Right lobe of liver (tissue), 6 donors: ENCODE data around the gene HSD11B1L. TPM values are rescaled to one million over a fixed set of nuclear protein-coding genes. Genes with fewer than 3 reads are reported as not detected.
A peak's percentile ranks its signal among the peaks of the same experiment; 100 is the strongest.

Experiments used
- ATAC-seq, 4 donors: fragments of 200-7000 bp; cut with Tn5 transposase; one replicate each; pipeline ENCODE4 v1.9.1; 2020; ENCODE audit warnings: mild to moderate bottlenecking in 4 of 4, moderate library complexity in 4 of 4
- DNase-seq, 3 donors: peaks; one replicate each; pipeline ENCODE4 v3.0.0-alpha.2; 2020
- H3K27ac ChIP-seq, 3 donors: fragments of 200-600 bp; one replicate each; pipeline ENCODE4 v1.8.0; 2022
- H3K27me3 ChIP-seq, 2 donors: fragments of 200-600 bp; one replicate each; pipeline ENCODE4 v1.8.0; 2022
- H3K36me3 ChIP-seq, 4 donors: fragments of 200-600 bp; sonication (generic) in 1 of 4; one replicate each; pipeline versions ENCODE4 v1.5.1 to v1.8.0; 2017 to 2022; ENCODE audit warnings: control low read depth in 1 of 4
- H3K4me1 ChIP-seq, 4 donors: fragments of 200-600 bp; sonication (generic) in 1 of 4; one replicate each; pipeline versions ENCODE4 v1.5.1 to v1.8.0; 2017 to 2022; ENCODE audit warnings: control low read depth in 1 of 4
- H3K4me3 ChIP-seq, 3 donors: fragments of 200-600 bp; one replicate each; pipeline ENCODE4 v1.8.0; 2022
- H3K9me3 ChIP-seq, 4 donors: fragments of 200-600 bp; sonication (generic) in 1 of 4; one replicate each; pipeline versions ENCODE4 v1.5.1 to v1.8.0; 2017 to 2022; ENCODE audit warnings: control low read depth in 1 of 4
- CTCF ChIP-seq, 4 donors: fragments of 200-600 bp in 3 of 4; fragments of 450-650 bp in 1 of 4; IDR thresholded peaks; one replicate each; pipeline versions ENCODE4 v1.5.1 to v1.8.0; 2016 to 2022; ENCODE audit warnings: antibody characterized with exemption in 4 of 4, mild to moderate bottlenecking in 2 of 4
- POLR2A ChIP-seq: fragments of 450-650 bp; IDR thresholded peaks from one replicate; pipeline ENCODE4 v1.6.1; 2017; ENCODE audit warnings: antibody characterized with exemption, mild to moderate bottlenecking
- WGBS: methylation state at CpG from one replicate; pipeline ENCODE4 v1.1.6; 2018; ENCODE audit warnings: low coverage, low lambda C conversion rate; ENCODE audit not compliant: insufficient coverage; ENCODE audit errors: missing lambda C conversion rate; 5-methylcytosine and 5-hydroxymethylcytosine counted together
- intact Hi-C, 2 donors: fragments of 100-400 bp; cut with DNase I; formaldehyde crosslinking; loops; one replicate each; pipeline versions ENCODE4 v1.11.2 to v1.14.1; 2022
- long read RNA-seq: library from polyadenylated mRNA; unstranded; transcript quantifications from one replicate; pipeline ENCODE4 v2.0.0, GENCODE V29; 2019
- total RNA-seq, 6 experiments: library from RNA; depleted of rRNA in 2 of 6; stranded (reverse); fragments of >200 nt in 2 of 6; fragmentation: NEBNext Ultra II Directional in 3 of 6; extraction: Animal tissue kit (Norgen Biotek cat#: 25700) in 3 of 6; gene quantifications; one replicate each; pipeline versions ENCODE4 v1.1.0 to v1.2.4, GENCODE V29; 2016 to 2023
- donor health status: DM: no; HTN: yes; CAD: no.
- donor health status: DM: no; HTN: no; CAD: no.
- donor health status: DM: no; HTN: no; CAD: no.
- donor health status: DM: no; HTN: yes; CAD: no.
- donor health status: DM: no; HTN: yes; CAD: no.

HSD11B1L gene, protein sequence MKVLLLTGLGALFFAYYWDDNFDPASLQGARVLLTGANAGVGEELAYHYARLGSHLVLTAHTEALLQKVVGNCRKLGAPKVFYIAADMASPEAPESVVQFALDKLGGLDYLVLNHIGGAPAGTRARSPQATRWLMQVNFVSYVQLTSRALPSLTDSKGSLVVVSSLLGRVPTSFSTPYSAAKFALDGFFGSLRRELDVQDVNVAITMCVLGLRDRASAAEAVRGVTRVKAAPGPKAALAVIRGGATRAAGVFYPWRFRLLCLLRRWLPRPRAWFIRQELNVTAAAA
- 10 to 100 TPM in 1 of 6 experiments, 1 to 10 TPM in 5; 1.6 to 10.3 (median 4.0) TPM for total RNA-seq
- long read RNA-seq: 0 reads

DNA sequence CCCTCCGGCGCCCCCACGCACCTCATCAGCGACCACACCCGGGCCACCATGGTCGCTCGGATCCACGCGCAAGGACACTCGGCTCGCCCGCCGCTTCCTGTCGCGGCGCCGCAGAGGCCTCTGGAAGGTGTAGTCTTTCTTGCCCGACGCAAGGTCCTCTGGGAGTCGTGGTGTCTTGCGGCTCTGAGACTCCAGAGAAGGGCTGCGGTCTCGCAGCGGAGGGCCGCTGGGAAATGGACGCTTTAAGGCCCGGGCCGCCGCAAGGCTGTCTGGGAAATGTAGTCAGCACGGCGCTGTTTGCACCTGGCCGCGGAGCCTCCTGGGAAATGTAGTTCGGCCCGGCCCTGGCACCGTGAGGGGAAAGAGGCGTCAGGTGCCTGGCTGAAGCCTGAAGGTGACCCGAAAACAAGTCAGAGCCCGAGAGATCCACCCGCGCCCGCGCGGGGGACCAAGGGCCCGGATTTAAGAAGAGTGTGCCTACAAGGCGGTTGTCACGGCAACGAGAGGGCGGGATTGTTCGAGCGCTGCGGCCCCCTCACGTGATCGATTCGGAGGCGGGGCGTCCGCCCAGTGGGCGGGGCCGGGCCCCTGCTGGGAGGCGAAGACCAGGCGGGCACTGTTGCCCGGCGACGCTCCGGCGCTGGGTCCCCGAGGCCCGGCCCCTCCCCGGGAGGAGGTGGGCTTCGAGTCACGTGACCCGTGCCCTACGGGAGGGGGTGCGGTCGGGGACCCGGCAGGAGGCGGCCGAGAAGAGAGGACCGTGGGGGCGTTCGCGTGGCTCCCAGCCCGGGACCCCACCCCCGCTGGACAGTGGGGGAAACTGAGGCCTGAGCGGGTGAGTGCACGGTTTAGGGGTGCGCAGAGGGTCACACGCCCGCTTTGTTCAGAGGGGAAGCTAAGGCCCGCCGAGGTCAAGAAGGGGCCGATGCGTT, at the start of gene HSD11B1L, which contains the start of gene MICOS13:
Gene HSD11B1L (plus strand): TSS at position 591 of the 932 bp plus-strand sequence. CDS start 3,806 bp downstream, outside the sequence.
Gene MICOS13 (minus strand): TSS at position 80 of the 932 bp plus-strand sequence. CDS start 30 bp downstream, at position 50.
- WGBS: 0% methylated on average over 17 of the region's 94 CpGs
- intact Hi-C loops: no loop called here
- Histone ChIP-seq H3K9me3 (no peaks in the 10 kb centered on the region), H3K4me1 (peaks cover 0 to 6% (median 0%) of the 10 kb centered on the region in 4 donors), H3K36me3 (no peaks in the 10 kb centered on the region), H3K4me3 (peak within 1 kb of the TSS; percentile 62 to 97 (median 95)), H3K27ac (peak within 1 kb of the TSS; percentile 82 to 83 (median 82)), H3K27me3 (no peaks in the 10 kb centered on the region)
- peak; percentile 90 to 95 (median 92) for ATAC-seq
- DNase-seq: peak; percentile 98 to 99 (median 99)
- no peak for TF ChIP-seq POLR2A
- no peak for TF ChIP-seq CTCF (IDR thresholded peaks at IDR 0.05)

GRCh38 chr19:5631567-5632240, 49.1 kb upstream of the HSD11B1L start:
- peak overlapping the region in 2 of 3 donors; percentile 20 to 43 for H3K27ac ChIP-seq
- peaks cover 0 to 26% (median 10%) of the 10 kb centered on the region in 4 donors for H3K36me3 ChIP-seq
- H3K4me3 ChIP-seq: no peak overlapping the region
- H3K4me1 ChIP-seq: peaks cover 0 to 69% (median 16%) of the 10 kb centered on the region in 4 donors
- WGBS: 44% methylated on average over 7 of the region's 9 CpGs
- TF ChIP-seq POLR2A (no peak), CTCF (IDR thresholded peaks at IDR 0.05) (no peak)
- intact Hi-C loops: no loop called here
- ATAC-seq (peak; percentile 41 to 61 (median 52)), DNase-seq (no peak)
- H3K9me3 ChIP-seq: no peaks in the 10 kb centered on the region
- H3K27me3 ChIP-seq: no peaks in the 10 kb centered on the region

- peaks cover 0 to 21% (median 8%) of the 10 kb centered on the region in 4 donors for H3K36me3 ChIP-seq
- intact Hi-C loops: no loop called here
- no peak for TF ChIP-seq CTCF (IDR thresholded peaks at IDR 0.05)
- no peak for TF ChIP-seq POLR2A
- H3K4me3 ChIP-seq: no peak overlapping the region
- DNase-seq: no peak
- H3K4me1 ChIP-seq: peaks cover 0 to 68% (median 16%) of the 10 kb centered on the region in 4 donors
- H3K27ac ChIP-seq: peak overlapping the region in 2 of 3 donors; percentile 20 to 43
- ATAC-seq: peak; percentile 49 to 67 (median 58)
- 9% methylated on average over 4 of the region's 4 CpGs for whole genome bisulfite sequencing
- H3K9me3 ChIP-seq: no peaks in the 10 kb centered on the region
- H3K27me3 ChIP-seq: no peaks in the 10 kb centered on the region
Observed at GRCh38 chr19:5632241-5632612, 48.6 kb upstream of the HSD11B1L start.

GRCh38 chr19:5632657-5633056, 48.2 kb upstream of the HSD11B1L start:
- Histone ChIP-seq H3K27ac (peak overlapping the region in 1 of 3 donors; percentile 43), H3K36me3 (peaks cover 0 to 16% (median 6%) of the 10 kb centered on the region in 4 donors), H3K27me3 (no peaks in the 10 kb centered on the region), H3K4me3 (no peak overlapping the region), H3K4me1 (peaks cover 0 to 68% (median 18%) of the 10 kb centered on the region in 4 donors), H3K9me3 (no peaks in the 10 kb centered on the region)
- ATAC-seq (peak; percentile 33 to 67 (median 60)), DNase-seq (no peak)
- WGBS: 48% methylated on average over 5 of the region's 5 CpGs
- no peak for TF ChIP-seq POLR2A
- intact Hi-C loops: no loop called here
